Measurements from ENCODE around the gene CCNE1.
"Not testable (repeated sequence)": the region's sequence is repeated elsewhere in the genome, so short reads cannot be mapped to it uniquely, and the experiment has no call there.

CCNE1 gene

DNA sequence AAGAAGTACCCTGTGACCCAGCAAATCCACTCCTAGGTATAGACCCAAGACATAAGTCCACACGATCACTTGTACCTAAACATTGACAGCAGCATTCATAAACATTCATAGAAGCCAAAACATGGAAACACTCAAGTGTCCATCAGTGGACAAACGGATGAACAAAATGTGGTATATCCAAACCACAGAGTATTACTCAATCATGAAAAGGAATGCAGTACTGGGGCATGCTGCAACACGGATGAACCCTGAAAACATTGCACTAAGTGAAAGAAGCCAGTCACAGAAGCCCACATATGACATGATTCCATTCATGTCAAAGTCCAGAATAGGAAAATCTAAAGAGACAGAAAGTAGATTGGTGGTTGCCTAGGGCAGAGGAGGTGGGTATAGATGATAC, 22.8 kb upstream of the CCNE1 start:
- DNase-seq, result no peak

DNA sequence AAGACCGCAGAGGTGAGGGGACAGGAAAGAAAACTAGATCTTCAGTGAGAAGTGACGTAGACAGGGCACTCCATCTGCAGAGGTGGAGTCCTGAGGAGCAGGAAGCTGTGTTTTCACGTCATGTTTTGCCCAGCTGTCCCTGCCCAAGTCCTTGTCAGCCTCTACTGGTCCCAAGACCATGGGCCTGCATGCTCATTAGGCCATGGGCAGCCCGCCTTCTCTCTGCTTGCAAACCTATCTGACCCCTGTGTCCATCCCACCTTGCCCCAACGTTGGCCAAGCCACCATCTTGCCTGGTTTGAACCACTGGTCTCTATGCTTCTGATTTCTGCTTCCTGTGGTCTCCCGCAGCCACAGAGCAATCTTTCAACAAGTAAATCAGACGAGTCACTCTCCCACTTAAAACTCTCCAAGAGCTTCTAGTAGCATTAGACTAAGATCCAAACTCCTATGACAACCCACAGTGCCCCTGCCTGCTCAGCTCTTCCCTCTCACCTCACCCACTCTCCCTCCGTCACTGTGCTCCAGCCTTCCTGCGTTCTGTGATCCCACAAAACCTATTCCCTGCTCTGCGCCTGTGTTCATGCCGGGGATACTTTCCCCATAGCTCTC, 18.6 kb upstream of the CCNE1 start:
- no peak for DNase-seq

DNA sequence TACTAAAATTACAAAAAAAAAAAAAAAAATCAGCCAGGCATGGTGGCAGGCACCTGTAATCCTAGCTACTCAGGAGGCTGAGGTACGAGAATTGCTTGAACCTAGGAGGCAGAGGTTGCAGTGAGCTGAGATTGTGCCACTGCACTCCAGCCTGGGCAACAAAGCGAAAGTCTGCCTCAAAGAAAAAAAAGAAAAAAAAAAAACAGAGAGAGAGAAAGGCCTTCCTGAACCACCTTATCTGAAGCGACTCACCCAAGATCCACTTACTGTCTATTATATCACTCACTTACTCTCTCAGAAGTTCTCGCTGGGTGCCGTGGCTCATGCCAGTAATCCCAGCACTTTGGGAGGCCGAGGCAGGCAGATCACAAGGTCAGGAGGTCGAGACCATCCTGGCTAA, 17.3 kb upstream of the CCNE1 start:
- not testable (repeated sequence) for DNase-seq

DNA sequence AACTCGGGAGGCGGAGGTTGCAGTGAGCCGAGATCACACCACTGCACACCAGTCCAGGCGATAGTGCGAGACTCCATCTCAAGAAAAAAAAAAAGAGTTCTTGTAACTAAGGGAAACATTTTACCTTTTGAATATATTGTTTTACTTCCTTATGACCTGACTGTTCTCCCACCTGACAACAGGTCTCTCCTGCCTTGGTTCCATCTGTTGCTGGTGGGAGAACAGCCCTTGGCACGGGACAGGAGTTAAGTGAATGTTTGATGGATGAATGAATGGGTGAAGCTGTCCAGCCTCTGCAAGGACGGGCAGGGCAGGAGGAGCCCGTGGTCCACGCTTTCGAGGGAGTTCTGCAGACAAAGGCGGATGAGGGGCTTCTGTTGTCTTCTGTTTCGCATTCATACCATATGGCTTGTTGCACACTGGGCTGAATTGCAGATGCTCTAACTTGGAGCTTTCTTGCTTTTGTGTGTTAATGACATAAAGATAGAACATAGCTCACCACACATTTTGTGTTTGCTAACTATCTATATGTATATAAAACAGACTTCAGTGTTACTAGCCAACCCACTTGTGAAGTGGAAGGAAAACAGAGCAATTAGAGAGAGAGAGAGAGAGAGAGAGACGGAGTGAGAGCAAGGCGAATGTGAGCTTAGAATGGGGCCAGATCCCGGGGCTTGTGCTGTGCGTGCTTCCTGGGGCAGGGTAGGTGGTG, 16.2 kb upstream of the CCNE1 start:
- no peak for DNase-seq

DNA sequence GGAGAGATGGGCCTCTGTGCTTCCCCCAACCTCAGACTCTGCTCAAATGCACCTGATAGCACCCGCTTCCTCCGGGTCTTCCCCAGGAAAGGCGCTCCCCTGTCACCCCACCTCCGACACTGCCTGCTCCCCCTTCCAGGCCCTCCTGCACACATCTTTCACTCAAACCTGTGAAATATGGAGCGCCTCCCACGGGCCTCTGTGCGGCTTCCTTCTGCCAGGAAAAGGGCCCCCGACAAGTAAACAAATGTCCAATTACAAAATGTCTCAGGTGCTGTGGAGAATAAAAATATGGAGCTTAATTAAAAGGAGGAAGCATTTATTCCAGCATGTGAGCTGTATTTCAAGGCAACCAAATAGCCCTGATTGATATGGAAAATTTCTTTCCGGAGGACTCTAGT, 15.6 kb upstream of the CCNE1 start:
- no peak for DNase-seq

DNA sequence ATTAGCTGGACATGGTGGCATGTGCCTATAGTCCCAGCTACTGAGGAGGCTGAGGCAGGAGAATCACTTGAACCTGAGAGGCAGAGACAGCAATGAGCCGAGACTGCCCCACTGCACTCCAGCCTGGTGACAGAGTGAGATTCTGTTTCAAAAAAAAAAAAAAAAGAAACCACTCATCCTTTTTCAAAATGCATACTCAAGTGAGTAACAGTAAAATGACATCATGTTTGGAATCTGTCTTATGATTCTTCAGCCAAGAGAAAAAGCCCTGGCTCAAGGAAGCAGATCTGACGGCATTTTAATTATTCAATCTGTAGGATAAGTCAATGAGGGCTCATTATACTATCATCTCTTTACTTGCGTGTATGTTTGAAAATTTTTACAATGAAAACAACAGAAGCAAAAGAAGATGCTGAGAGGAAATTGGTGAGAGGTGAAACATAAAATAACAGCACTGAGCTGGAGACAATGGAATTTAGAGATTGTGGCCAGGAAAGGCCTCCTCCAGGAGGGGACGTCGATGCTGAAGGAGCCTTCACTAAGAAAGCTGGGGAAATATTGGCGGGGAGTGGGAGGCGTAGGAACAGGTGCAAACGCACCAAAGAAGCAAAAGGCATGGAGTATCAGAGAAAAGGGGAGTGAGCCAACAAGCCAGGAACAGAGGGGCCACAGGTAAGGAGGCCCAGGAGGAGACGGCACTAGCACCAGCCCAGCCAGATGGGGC, 12.9 kb upstream of the CCNE1 start:
- no peak for DNase-seq

DNA sequence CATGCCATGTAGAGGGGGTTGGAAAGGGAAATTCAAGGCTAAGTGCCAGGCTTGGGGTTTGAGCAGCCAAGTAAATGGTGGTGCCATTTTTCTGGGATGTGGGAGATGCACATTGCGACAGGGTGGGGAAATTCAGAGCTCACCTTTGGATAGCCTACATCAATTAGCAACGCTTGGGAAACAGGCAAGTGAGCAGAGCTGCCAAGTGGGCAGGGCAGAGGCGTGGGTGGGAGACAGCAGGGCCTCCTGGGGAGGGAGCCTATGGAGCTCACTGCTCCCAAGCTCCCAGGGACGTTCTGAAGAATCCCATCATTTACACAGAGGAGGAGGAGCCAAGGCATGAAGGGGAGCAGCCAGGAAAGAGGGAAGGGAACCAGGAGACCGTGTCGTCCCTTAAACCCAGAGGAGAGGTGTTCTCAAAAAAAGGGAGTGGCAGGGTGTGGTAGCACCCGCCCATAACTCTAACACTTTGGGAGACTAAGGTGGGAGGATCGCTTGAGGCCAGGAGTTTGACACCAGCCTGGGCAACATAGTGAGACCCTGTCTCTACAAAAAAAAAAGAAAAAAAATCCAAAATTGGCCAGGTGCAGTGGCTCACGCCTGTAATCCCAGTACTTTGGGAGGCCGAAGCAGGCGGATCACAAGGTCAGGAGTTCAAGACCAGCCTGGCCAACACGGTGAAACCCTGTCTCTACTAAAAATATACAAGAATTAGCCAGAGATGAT, 11.5 kb upstream of the CCNE1 start:
- DNase-seq, result no peak

DNA sequence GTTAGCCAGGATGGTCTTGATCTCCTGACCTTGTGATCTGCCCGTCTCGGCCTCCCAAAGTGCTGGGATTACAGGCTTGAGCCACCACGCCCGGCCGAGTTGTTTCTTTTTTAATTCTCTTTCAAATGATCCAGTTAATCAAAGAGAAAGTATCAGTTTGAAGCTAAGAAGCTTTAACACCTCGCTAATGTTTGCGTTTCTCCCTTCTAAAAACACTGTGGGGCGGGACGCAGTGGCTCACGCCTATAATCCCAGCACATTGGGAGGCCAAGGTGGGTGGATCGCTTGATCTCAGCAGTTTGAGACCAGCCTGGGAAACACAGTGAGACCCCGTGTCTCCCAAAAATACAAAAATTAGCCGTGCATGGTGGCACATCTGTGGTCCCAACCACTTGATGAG, 7.8 kb upstream of the CCNE1 start:
- DNase-seq, result not testable (repeated sequence)

DNA sequence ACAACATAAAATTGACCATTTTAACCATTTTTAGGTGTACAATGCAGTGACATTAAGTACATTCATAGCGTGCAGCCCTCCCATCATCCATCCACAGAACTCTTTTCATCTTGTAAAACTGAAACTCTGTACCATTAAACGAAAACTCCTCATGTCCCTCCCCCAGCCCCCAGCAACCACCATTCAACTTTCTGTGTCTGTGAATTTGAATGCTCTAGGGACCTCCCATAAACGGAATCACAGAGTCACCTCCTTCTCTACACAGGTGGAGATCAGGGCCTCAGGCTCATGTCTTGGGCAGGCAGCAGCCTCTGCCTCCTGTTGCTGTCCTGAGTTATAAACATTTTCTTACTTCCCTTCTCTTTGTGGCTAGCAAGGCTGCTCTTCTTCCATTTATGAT, 7.3 kb upstream of the CCNE1 start:
- DNase-seq, result no peak

DNA sequence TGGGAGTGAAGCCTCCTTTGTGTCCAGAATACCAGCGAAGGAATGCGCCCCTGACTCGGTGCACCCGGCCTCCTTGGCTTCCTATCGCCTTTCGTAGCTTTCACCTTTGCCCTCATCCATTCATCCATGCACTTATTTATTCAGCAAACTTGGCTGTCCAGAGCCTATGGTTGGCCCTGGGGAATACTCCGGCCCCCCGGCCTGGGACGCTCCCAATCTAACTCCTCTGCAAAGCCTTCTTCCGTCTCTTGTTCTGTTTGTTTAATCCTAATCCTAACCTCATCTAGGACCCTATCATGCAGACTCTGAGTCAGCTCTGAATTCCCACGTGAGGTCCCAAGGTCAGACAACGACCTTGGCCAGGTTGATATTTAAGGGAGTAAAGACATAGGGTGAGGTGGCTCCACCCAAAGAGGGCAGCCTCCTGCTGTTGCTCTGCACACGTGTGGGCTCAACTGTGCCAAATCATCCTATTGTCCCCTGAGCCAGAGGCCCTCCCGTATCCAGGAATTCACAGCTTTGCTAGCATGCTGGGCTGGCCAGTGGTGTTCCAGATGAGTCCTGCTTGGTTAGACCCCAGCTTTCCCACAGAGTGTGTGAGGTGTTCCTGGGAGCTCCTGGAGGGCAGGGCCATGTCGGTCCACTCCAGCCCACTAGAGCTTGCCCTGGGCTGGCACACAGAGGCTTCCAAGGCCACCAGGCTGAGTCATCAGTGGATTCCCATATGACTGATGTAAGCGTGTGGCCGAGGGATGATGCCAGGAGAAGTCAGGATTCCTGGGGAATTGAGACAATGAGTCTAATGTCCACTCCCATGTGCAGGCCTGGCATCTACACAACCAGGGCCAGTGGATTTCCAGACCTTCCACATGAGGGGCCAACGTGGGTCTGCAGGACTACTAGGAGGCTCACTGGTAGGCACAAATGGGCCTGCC, 6.5 kb upstream of the CCNE1 start:
- no peak for DNase-seq

DNA sequence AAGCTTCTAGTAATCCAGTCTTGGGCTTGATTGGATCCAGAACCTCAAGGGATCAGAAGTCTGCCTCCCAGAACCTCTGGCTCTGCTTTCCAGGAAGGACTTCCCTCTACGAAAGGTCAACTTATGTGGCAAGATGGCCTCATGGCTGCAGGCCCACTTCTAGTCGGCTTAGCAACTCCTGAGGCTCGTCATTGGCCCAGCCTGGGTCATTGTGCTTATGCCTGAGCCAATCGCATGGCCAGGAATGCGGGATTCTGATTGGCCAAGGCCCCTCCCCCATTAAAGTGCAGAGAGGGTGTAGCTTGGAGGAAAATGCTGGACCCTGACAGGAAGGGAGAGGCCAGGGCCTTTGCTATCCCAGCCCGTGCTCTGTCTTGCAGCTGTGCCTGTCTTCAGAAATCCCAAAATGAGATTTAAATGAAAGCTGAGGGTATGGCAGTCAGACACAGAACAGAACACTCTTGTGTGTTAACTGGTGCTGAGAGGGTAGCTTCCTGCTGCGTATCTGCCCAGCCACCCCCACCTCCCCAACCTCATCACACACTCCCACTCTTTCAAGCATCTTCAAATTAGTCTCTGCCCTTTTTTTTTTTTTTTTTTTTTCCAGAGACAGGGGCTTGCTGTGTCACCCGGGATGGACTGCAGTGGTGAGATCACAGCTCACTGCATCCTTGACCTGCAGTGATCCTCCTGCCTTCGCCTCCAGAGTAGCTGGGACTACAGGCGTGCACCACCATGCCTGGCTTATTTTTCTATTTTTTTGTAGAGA, 5.5 kb upstream of the CCNE1 start:
- DNase-seq, result no peak

DNA sequence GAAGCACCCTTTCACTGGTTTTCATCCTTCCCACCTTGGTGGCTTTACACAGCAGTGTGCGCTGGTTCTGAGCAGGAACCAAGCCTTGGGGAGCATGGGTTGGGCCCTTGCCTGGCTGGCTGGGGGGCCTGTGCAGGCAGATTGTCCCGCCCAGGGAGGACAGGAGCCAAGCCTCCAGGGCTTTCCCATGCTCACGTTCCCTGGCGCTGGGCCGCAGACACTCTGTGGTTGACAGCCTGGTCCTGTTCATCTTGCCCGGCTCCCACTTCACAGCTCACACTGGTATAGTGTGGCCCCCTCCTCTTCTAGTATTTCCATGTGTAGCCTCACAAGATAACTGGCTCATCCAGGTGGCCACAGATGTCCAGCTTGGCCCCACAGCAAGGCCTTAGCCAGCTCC, 4.6 kb upstream of the CCNE1 start:
- DNase-seq, result no peak

DNA sequence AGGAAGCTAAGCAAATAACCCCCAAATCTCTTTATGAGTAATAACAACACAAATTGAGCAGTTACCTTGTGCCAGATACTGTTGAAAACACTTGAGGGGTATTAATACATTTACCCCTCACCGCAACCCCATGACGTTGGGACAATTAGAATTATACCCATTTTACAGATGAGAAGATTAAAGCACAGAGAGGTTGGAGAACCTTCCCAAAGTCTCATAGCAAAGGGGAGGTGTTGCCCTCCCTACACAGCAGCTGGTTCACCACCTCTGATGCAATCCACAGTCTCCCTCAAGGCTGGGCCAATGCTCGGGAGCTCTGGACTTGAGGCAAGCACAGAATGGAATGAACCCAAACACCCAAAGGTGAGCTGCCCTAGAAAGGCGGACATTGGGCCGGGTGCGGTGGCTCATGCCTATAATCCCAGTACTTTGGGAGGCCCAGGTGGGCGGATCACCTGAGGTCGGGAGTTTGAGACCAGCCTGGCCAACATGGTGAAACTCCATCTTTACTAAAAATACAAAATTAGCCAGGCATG, 3.9 kb upstream of the CCNE1 start:
- DNase-seq, result no peak

DNA sequence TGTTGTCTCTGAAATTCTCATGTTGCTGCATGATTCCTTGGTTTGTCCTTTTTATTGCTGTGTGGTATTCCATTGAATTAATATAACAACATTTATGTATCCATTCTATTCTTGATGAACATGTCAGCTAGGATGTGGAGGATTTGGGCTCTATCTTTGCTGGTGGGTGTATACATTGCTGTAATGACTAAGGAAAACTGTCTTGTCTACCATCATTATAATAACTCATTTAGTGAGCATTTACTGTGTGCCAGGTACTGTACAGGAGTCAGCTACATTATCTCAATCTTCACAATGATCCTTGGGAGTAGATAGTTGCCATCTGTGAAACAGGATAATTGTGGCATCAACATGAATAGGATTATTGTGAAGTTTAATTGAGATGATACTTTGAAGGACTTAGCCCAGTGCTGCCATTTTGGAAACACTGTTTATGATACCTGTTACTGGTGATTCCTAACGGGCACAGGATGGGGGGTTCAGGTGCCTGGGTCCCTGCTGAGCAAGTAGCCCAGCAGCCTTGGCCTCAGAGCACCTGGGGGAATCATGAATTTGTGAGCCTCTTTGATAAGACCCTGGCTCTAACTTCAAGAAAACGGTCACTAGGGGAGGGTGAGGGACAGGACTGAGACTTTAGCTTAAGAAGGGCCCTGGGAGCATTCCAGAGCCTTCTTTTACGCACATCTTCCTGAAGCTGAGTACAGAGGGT, 1.8 kb upstream of the CCNE1 start:
- no peak for DNase-seq

DNA sequence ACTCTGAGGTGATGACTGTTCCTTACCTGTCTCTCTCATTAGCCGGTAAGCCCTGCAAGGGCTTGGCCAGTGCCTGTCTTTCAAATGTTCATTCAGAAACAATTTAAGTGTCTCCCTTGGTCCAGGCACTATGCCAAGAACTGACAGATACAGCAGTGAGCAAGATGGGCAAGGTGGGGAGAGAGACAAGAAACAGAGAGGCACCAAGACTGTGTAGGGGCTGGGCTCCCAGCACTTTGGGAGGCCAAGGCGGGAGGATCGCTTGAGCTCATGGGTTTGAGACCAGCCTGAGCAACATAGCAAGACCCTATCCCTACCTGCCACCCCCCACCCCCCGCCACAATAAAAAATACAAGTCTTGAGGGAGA, 1.3 kb upstream of the CCNE1 start:
- DNase-seq, result no peak

DNA sequence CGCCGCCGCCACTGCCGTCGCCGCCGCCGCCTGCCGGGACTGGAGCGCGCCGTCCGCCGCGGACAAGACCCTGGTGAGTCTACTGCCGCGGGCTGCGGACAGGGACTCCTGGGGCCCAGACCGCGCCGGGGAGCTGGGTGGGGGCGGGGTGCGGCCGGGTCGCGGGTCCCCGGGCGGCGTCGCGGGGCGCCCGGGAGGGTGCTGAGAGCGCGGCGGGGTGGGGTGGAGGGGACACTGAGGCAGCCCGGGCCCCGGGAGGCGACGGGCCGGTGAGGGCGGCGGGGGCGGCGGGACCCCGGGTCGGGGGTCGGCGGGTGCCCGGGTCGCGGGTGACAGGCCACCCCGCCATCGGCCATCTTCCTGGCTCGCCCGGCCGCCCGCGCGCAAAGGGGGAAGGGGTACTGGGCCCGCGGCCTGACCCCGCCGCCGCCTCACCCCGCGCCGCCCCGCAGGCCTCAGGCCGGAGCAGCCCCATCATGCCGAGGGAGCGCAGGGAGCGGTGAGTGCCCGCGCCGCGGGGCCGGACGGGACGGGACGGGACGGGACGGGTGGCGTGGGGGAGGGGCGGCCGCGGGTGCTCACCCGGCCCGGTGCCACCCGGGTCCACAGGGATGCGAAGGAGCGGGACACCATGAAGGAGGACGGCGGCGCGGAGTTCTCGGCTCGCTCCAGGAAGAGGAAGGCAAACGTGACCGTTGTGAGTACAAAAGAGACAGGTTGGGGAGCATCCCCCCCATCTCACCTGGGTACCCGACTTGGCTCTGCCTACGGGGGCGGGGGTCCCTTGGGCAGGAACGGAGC, 489 bp downstream of the CCNE1 start:
- DNase-seq, result no peak

DNA sequence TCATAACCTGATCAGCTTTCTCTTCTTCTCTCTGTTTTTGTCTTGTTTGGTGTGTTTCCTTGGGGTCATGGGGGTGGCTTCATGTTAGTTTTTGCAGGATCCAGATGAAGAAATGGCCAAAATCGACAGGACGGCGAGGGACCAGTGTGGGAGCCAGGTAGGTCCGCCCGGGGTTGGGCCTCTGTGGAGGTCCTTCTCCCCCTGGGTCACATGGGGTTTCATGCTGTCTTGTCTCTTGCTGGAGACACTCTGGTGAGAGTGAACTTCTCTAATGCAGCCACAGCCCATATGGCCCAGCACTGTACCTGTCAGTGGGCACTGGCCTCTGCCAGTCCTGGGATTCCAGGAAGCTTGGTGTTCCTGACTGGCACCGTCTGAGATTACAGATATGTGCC, 1.1 kb downstream of the CCNE1 start:
- DNase-seq, result no peak

DNA sequence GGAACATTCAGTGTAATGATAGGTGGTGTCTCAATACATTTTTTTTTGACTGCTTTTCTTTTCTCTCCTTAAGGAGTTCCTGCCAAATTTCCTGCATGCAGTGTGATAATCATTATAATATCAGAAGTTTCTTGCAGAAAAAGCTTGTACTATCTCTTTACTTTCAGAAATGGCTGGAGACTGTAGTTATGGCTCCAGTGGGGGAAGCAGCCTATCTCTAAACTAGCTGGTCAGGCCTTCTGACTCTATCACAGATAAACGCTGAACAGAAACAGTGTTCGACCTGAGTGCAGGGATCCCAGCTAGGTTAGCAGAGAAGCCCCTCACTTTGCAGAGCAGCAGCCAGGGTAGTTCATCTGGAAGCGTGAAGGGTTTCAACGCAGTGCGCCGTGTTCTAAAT, 1.9 kb downstream of the CCNE1 start:
- no peak for DNase-seq

DNA sequence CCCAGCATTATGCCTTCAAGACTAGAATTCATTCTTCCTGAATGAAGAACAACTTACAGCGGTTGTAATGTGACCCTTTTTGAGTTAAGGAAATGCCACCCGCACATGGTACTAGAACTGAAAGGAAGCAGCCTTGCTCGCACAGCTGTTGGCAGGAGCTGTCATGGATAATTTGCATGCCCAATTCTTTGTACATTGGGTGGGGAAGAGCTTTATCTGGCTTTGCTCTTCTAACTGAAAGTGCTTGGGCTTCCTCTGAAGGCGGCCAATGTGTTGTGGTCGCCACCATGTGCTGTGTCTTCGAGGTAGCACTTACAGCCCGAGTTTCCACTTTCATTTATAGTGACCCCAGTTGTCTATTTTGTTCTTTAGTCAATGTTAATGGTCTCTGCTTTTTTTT, 3.4 kb downstream of the CCNE1 start:
- no peak for DNase-seq

DNA sequence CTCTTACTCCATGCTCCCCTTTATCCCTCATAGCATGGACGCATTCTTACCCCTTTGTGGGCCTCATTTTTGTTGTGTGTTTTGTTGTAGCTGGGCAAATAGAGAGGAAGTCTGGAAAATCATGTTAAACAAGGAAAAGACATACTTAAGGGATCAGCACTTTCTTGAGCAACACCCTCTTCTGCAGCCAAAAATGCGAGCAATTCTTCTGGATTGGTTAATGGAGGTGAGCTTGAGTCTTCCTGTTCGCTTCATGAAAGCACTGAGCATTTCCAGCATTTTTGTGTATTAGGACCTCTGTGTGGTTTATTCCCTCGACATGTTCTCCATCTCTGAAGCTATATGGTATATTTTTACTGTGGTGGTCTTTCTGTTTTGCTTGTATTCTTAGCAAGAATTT, 5.5 kb downstream of the CCNE1 start:
- no peak for DNase-seq
